Measurements from ENCODE around the gene LTB4R2. TPM values are rescaled to one million over a fixed set of nuclear protein-coding genes. Genes with fewer than 3 reads are reported as not detected.

LTB4R2 gene
- total RNA-seq, 2 donors from 2014 or later = 19.5 to 27.3 TPM

GRCh38 chr14:24267516-24267915 lies 42.4 kb upstream of the LTB4R2 start:
- peaks cover 0 to 6% of the 10 kb centered on the region in 2 donors for H3K36me3 ChIP-seq
- H3K9me3 ChIP-seq = no peaks in the 10 kb centered on the region
- no peaks in the 10 kb centered on the region for H3K4me1 ChIP-seq (replicated peaks)
- WGBS = 91% methylated on average over 9 of the region's 9 CpGs
- no peaks in the 10 kb centered on the region for H3K27me3 ChIP-seq (replicated peaks; ENCODE audit: insufficient read depth)
- intact Hi-C loops (cut with DNase I) = no loop called here
- no peak overlapping the region for H3K27ac ChIP-seq
- DNase-seq (ENCODE audit: low spot score) = no peak
- no peak overlapping the region for H3K4me3 ChIP-seq
- TF ChIP-seq, protein P1, sequence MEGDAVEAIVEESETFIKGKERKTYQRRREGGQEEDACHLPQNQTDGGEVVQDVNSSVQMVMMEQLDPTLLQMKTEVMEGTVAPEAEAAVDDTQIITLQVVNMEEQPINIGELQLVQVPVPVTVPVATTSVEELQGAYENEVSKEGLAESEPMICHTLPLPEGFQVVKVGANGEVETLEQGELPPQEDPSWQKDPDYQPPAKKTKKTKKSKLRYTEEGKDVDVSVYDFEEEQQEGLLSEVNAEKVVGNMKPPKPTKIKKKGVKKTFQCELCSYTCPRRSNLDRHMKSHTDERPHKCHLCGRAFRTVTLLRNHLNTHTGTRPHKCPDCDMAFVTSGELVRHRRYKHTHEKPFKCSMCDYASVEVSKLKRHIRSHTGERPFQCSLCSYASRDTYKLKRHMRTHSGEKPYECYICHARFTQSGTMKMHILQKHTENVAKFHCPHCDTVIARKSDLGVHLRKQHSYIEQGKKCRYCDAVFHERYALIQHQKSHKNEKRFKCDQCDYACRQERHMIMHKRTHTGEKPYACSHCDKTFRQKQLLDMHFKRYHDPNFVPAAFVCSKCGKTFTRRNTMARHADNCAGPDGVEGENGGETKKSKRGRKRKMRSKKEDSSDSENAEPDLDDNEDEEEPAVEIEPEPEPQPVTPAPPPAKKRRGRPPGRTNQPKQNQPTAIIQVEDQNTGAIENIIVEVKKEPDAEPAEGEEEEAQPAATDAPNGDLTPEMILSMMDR (IDR thresholded peaks at IDR 0.05) = no peak
- TF ChIP-seq POLR2AphosphoS5 (IDR thresholded peaks at IDR 0.05) (no peak), POLR2A (IDR thresholded peaks at IDR 0.05) (no peak)

DNA sequence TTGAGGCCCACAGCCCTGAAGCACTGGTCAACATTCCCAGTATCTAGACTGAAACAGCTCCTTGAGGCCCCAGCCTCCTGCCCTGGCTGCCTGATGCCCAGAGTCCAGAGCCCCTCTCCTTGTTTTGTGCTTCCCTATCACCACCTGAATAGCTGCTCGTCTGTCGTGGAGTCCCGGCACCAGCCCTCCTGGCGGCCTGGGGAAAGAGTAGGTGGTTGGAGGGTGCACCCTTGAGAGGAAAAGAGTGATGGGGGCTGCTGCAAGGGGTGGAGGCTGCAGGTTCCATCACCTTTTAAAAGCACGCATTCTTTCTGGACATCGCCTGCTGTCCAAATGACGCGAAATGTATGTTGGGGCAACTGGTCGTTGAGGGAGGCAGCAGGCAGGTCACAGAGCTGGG lies 41.7 kb upstream of the LTB4R2 start:
- DNase-seq (ENCODE audit: low spot score) = no peak
- Histone ChIP-seq H3K27ac (no peak overlapping the region), H3K36me3 (peaks cover 0 to 6% of the 10 kb centered on the region in 2 donors), H3K4me3 (no peak overlapping the region), H3K4me1 (replicated peaks) (no peaks in the 10 kb centered on the region), H3K27me3 (replicated peaks; ENCODE audit: insufficient read depth) (no peaks in the 10 kb centered on the region), H3K9me3 (no peaks in the 10 kb centered on the region)
- intact Hi-C loops (cut with DNase I) = no loop called here
- TF ChIP-seq POLR2A (IDR thresholded peaks at IDR 0.05) (no peak), POLR2AphosphoS5 (IDR thresholded peaks at IDR 0.05) (no peak)
- TF ChIP-seq, protein P1 (IDR thresholded peaks at IDR 0.05) = no peak
- 83% methylated on average over 9 of the region's 9 CpGs for WGBS

- Histone ChIP-seq H3K4me3 (no peak overlapping the region), H3K9me3 (no peaks in the 10 kb centered on the region), H3K4me1 (replicated peaks) (no peaks in the 10 kb centered on the region), H3K36me3 (peaks cover 0 to 6% of the 10 kb centered on the region in 2 donors), H3K27me3 (replicated peaks; ENCODE audit: insufficient read depth) (no peaks in the 10 kb centered on the region), H3K27ac (no peak overlapping the region)
- DNase-seq (ENCODE audit: low spot score) = no peak
- intact Hi-C loops (cut with DNase I) = no loop called here
- TF ChIP-seq, protein P1 (IDR thresholded peaks at IDR 0.05) = no peak
- no peak for TF ChIP-seq POLR2AphosphoS5 (IDR thresholded peaks at IDR 0.05)
- no peak for TF ChIP-seq POLR2A (IDR thresholded peaks at IDR 0.05)
- 95% methylated on average over 8 of the region's 8 CpGs for WGBS
Measured at GRCh38 chr14:24269368-24269767, 40.6 kb upstream of the LTB4R2 start.

DNA sequence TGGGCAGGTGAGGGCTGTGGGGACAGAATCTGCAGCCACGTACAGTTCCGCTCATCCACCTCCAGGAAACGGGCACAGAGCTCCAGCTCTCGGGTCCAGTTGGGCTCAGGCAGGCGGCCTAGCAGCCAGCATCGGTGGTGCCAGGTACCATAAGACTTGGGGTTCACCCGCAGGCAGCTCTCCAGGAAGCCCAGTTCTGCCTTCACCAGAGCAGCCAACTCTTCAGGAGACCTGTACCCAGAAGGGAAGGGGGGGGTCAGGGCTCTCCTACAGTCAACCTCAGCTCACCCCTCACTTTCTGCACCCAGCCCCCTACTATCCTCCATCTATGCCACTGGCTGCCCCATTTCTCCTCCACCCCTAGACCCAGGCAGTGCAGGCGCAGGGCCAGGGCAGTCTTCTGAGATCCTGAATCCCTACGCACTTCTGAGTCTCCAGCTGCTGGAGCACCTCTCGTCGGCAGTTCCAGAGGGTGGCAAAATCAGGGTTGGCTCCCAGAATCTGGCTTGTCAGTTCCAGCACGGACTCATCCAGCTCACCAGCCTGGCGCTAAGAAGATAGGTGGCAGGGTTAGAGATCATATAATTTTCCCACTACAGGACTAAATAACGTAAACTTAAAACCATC lies 39.9 kb upstream of the LTB4R2 start:
- Histone ChIP-seq H3K27me3 (replicated peaks; ENCODE audit: insufficient read depth) (no peaks in the 10 kb centered on the region), H3K4me3 (no peak overlapping the region), H3K36me3 (peaks cover 0 to 6% of the 10 kb centered on the region in 2 donors), H3K4me1 (replicated peaks) (no peaks in the 10 kb centered on the region), H3K9me3 (no peaks in the 10 kb centered on the region), H3K27ac (no peak overlapping the region)
- intact Hi-C loops (cut with DNase I) = no loop called here
- WGBS = 96% methylated on average over 10 of the region's 14 CpGs
- TF ChIP-seq POLR2AphosphoS5 (IDR thresholded peaks at IDR 0.05) (no peak), POLR2A (IDR thresholded peaks at IDR 0.05) (no peak)
- TF ChIP-seq, protein P1 (IDR thresholded peaks at IDR 0.05) = no peak
- DNase-seq (ENCODE audit: low spot score) = no peak

DNA sequence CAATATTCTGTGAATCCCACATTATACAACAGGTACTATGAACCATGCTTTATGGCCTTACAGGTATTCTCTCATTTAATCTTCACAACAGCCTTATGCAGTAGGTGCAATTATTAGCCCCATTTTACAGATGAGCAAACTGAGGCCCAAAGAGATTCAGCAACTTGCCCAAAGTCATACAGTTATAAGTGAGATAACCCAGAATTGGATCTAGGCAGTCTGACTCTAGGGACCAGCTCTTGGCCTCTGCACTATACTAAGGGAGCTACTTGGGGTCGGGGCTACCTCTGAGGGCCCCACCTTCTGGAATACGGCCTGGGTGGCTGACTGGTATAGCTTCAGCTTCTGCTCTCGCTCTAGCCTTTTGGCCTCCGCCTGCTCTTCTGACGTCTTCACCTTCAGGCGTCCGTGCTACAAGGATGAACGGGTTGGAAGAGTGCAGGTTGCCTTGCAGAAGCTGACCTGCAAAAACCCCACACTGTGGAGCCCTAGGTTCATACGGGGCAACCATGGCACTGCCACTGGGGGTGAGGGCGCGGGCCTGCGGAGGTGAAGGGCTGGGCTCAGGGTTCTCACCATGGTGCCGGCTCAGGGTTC lies 39.3 kb upstream of the LTB4R2 start:
- Histone ChIP-seq H3K36me3 (peaks cover 0 to 6% of the 10 kb centered on the region in 2 donors), H3K4me1 (replicated peaks) (no peaks in the 10 kb centered on the region), H3K27me3 (replicated peaks; ENCODE audit: insufficient read depth) (no peaks in the 10 kb centered on the region), H3K9me3 (no peaks in the 10 kb centered on the region), H3K4me3 (peak overlapping the region; percentile 74 to 99), H3K27ac (peak overlapping the region; percentile 87 to 96)
- intact Hi-C loops (cut with DNase I) = loop anchor here (1.0 kb wide), 1 partner anchor 29 kb away; the partner anchor contains the start of genes DHRS1 and NOP9
- TF ChIP-seq POLR2A (IDR thresholded peaks at IDR 0.05) = no peak
- TF ChIP-seq, protein P1 (IDR thresholded peaks at IDR 0.05) = no peak
- no peak for TF ChIP-seq POLR2AphosphoS5 (IDR thresholded peaks at IDR 0.05)
- WGBS = 23% methylated on average over 13 of the region's 13 CpGs
- no peak for DNase-seq (ENCODE audit: low spot score)

Data from prostate gland (tissue), 2 donors.